NCI-H1417 (cell line): ENCODE results near the gene FERMT3.
"Not testable (repeated sequence)": the region's sequence is repeated elsewhere in the genome, so short reads cannot be mapped to it uniquely, and the experiment has no call there.

ENCODE experiments used
- DNase-seq, 3 experiments: peaks; one replicate each; lab custom pipeline; 2025; lab: John Stamatoyannopoulos, UW

Gene FERMT3

GRCh38 chr11:64235437-64236161 is 29.1 kb downstream of the FERMT3 start:
- DNase-seq, result peak in 1 of 3 experiments; percentile 26

- DNase-seq, result peak in 2 of 3 experiments; percentile 91 to 95
Observed at GRCh38 chr11:64237484-64237951, 31.0 kb downstream of the FERMT3 start.

- DNase-seq, result peak in 2 of 3 experiments; percentile 64 to 77
Observed at GRCh38 chr11:64238076-64238475, 31.6 kb downstream of the FERMT3 start.

- no peak for DNase-seq
Observed at GRCh38 chr11:64238999-64239398, 32.5 kb downstream of the FERMT3 start.

- no peak for DNase-seq
Observed at GRCh38 chr11:64239662-64240434, 33.3 kb downstream of the FERMT3 start.

GRCh38 chr11:64240435-64241240 is 34.1 kb downstream of the FERMT3 start, which contains the start of gene FKBP2:
FKBP2 (plus strand) TSS chr11:64241095; CDS start chr11:64242388, 1,293 bp downstream.
- peak; percentile 96 to 99 (median 99) for DNase-seq

GRCh38 chr11:64241241-64241490 is 34.6 kb downstream of the FERMT3 start:
- DNase-seq, result peak; percentile 97 to 99 (median 98)

- DNase-seq, result peak; percentile 9 to 55 (median 36)
Observed at GRCh38 chr11:64241491-64242374, 35.2 kb downstream of the FERMT3 start.

GRCh38 chr11:64243236-64243854 is 36.8 kb downstream of the FERMT3 start:
- DNase-seq, result no peak

- no peak for DNase-seq
Observed at GRCh38 chr11:64244107-64244506, 37.6 kb downstream of the FERMT3 start.

- no peak for DNase-seq
Observed at GRCh38 chr11:64244966-64245365, 38.4 kb downstream of the FERMT3 start.

GRCh38 chr11:64245401-64245796 is 38.9 kb downstream of the FERMT3 start:
- peak in 1 of 3 experiments; percentile 54 for DNase-seq

- peak in 2 of 3 experiments; percentile 61 to 67 for DNase-seq
Observed at GRCh38 chr11:64245797-64246620, 39.5 kb downstream of the FERMT3 start.

GRCh38 chr11:64246621-64246870 is 40.0 kb downstream of the FERMT3 start:
- DNase-seq, result not testable (repeated sequence)

GRCh38 chr11:64246871-64247728 is 40.6 kb downstream of the FERMT3 start, which contains the start of gene PPP1R14B:
PPP1R14B (minus strand) TSS chr11:64246943; CDS start chr11:64246673, 270 bp downstream.
- peak; percentile 82 to 89 (median 87) for DNase-seq

- DNase-seq, result no peak
Observed at GRCh38 chr11:64247729-64248531, 41.4 kb downstream of the FERMT3 start.

GRCh38 chr11:64248578-64248977 is 42.1 kb downstream of the FERMT3 start:
- DNase-seq, result no peak

GRCh38 chr11:64249038-64249437 is 42.5 kb downstream of the FERMT3 start:
- DNase-seq, result no peak
